ENCODE data around the gene ADARB2. TPM values are rescaled to one million over a fixed set of nuclear protein-coding genes. Genes with fewer than 3 reads are reported as not detected.

The ADARB2 gene
- total and polyA plus RNA-seq, 2 experiments from 2014 or later = 2.0 to 5.0 TPM

DNA sequence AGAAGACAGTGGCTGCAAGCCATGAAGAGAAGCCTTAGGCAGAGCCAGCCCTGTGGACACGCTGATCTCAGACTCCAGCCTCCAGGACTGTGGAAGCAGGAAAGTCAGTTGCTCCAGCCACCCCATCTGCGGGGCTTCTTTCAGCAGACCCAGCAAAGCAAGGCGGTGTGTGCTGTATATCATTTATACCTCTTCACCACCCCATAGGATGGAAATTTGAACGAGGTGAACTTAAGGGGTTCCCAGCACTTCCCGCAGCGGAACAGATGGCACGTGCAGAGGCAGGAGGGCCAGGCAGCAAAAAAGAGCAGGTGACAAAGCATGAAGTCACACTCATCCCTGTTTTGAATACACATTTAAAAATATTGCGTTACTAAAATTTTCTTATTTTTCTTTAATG, 159.4 kb downstream of the ADARB2 start:
- TF ChIP-seq, protein P1, sequence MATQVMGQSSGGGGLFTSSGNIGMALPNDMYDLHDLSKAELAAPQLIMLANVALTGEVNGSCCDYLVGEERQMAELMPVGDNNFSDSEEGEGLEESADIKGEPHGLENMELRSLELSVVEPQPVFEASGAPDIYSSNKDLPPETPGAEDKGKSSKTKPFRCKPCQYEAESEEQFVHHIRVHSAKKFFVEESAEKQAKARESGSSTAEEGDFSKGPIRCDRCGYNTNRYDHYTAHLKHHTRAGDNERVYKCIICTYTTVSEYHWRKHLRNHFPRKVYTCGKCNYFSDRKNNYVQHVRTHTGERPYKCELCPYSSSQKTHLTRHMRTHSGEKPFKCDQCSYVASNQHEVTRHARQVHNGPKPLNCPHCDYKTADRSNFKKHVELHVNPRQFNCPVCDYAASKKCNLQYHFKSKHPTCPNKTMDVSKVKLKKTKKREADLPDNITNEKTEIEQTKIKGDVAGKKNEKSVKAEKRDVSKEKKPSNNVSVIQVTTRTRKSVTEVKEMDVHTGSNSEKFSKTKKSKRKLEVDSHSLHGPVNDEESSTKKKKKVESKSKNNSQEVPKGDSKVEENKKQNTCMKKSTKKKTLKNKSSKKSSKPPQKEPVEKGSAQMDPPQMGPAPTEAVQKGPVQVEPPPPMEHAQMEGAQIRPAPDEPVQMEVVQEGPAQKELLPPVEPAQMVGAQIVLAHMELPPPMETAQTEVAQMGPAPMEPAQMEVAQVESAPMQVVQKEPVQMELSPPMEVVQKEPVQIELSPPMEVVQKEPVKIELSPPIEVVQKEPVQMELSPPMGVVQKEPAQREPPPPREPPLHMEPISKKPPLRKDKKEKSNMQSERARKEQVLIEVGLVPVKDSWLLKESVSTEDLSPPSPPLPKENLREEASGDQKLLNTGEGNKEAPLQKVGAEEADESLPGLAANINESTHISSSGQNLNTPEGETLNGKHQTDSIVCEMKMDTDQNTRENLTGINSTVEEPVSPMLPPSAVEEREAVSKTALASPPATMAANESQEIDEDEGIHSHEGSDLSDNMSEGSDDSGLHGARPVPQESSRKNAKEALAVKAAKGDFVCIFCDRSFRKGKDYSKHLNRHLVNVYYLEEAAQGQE (IDR thresholded peaks at IDR 0.05; ENCODE audit: unreplicated experiment) = no peak
- TF ChIP-seq, protein P2, sequence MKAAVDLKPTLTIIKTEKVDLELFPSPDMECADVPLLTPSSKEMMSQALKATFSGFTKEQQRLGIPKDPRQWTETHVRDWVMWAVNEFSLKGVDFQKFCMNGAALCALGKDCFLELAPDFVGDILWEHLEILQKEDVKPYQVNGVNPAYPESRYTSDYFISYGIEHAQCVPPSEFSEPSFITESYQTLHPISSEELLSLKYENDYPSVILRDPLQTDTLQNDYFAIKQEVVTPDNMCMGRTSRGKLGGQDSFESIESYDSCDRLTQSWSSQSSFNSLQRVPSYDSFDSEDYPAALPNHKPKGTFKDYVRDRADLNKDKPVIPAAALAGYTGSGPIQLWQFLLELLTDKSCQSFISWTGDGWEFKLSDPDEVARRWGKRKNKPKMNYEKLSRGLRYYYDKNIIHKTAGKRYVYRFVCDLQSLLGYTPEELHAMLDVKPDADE (IDR thresholded peaks at IDR 0.05) = no peak
- TF ChIP-seq STAT1 (IDR thresholded peaks at IDR 0.05; ENCODE audit: unreplicated experiment) = no peak
- TF ChIP-seq, protein P3, sequence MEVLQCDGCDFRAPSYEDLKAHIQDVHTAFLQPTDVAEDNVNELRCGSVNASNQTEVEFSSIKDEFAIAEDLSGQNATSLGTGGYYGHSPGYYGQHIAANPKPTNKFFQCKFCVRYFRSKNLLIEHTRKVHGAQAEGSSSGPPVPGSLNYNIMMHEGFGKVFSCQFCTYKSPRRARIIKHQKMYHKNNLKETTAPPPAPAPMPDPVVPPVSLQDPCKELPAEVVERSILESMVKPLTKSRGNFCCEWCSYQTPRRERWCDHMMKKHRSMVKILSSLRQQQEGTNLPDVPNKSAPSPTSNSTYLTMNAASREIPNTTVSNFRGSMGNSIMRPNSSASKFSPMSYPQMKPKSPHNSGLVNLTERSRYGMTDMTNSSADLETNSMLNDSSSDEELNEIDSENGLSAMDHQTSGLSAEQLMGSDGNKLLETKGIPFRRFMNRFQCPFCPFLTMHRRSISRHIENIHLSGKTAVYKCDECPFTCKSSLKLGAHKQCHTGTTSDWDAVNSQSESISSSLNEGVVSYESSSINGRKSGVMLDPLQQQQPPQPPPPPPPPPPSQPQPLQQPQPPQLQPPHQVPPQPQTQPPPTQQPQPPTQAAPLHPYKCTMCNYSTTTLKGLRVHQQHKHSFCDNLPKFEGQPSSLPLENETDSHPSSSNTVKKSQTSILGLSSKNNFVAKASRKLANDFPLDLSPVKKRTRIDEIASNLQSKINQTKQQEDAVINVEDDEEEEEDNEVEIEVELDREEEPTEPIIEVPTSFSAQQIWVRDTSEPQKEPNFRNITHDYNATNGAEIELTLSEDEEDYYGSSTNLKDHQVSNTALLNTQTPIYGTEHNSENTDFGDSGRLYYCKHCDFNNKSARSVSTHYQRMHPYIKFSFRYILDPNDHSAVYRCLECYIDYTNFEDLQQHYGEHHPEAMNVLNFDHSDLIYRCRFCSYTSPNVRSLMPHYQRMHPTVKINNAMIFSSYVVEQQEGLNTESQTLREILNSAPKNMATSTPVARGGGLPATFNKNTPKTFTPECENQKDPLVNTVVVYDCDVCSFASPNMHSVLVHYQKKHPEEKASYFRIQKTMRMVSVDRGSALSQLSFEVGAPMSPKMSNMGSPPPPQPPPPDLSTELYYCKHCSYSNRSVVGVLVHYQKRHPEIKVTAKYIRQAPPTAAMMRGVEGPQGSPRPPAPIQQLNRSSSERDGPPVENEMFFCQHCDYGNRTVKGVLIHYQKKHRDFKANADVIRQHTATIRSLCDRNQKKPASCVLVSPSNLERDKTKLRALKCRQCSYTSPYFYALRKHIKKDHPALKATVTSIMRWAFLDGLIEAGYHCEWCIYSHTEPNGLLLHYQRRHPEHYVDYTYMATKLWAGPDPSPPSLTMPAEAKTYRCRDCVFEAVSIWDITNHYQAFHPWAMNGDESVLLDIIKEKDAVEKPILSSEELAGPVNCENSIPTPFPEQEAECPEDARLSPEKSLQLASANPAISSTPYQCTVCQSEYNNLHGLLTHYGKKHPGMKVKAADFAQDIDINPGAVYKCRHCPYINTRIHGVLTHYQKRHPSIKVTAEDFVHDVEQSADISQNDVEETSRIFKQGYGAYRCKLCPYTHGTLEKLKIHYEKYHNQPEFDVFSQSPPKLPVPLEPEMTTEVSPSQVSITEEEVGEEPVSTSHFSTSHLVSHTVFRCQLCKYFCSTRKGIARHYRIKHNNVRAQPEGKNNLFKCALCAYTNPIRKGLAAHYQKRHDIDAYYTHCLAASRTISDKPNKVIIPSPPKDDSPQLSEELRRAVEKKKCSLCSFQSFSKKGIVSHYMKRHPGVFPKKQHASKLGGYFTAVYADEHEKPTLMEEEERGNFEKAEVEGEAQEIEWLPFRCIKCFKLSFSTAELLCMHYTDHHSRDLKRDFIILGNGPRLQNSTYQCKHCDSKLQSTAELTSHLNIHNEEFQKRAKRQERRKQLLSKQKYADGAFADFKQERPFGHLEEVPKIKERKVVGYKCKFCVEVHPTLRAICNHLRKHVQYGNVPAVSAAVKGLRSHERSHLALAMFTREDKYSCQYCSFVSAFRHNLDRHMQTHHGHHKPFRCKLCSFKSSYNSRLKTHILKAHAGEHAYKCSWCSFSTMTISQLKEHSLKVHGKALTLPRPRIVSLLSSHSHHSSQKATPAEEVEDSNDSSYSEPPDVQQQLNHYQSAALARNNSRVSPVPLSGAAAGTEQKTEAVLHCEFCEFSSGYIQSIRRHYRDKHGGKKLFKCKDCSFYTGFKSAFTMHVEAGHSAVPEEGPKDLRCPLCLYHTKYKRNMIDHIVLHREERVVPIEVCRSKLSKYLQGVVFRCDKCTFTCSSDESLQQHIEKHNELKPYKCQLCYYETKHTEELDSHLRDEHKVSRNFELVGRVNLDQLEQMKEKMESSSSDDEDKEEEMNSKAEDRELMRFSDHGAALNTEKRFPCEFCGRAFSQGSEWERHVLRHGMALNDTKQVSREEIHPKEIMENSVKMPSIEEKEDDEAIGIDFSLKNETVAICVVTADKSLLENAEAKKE (CRISPR knock-in tag; IDR thresholded peaks at IDR 0.05) = no peak
- no peak for TF ChIP-seq NANOG (IDR thresholded peaks at IDR 0.05; ENCODE audit: borderline replicate concordance)
- no peaks in the 10 kb centered on the region for H3K4me1 Mint-ChIP-seq

More for the DNA sequence above, 159.4 kb downstream of the ADARB2 start:
- Histone ChIP-seq H3K9me2 (ENCODE audit: insufficient read depth) (no peaks in the 10 kb centered on the region), H3K27me3 (ENCODE audit: insufficient read depth) (no peaks in the 10 kb centered on the region), H3K36me3 (ENCODE audit: insufficient read depth) (no peaks in the 10 kb centered on the region), H3K4me3 (no peak overlapping the region), H3K27ac (ENCODE audit: low read depth) (no peak overlapping the region), H3K4me2 (no peak overlapping the region), H4K20me1 (replicated peaks; ENCODE audit: insufficient read depth) (no peaks in the 10 kb centered on the region), H3F3A (replicated peaks; ENCODE audit: low read depth) (no peaks in the 10 kb centered on the region), H3K79me2 (replicated peaks; ENCODE audit: insufficient read depth) (no peaks in the 10 kb centered on the region), H2AFZ (no peak overlapping the region), H3K4me1 (ENCODE audit: insufficient read depth) (no peaks in the 10 kb centered on the region)
- DNase-seq (ENCODE audit: low spot score) (no peak), ATAC-seq (no peak)
- Mint-ChIP-seq H3K27me3 (ENCODE audit: insufficient read depth, low read depth, poor library complexity) (peaks cover 3% of the 10 kb centered on the region), H3K36me3 (ENCODE audit: low read depth) (no peaks in the 10 kb centered on the region), H3K9me3 (0 out of 3 replicates have a peak, but pooled peaks cover 3% of the 10 kb centered on the region), H3K27ac (no peak overlapping the region), H3K4me3 (no peak overlapping the region)
